ENCODE results near the gene NWD2. TPM values are rescaled to one million over a fixed set of nuclear protein-coding genes. Genes with fewer than 3 reads are reported as not detected.

Gene NWD2
- total and polyA plus RNA-seq, 10 of the 15 experiments (the other 5 are each of a cell fraction or from before 2014, with no cell fraction given): not detected

DNA sequence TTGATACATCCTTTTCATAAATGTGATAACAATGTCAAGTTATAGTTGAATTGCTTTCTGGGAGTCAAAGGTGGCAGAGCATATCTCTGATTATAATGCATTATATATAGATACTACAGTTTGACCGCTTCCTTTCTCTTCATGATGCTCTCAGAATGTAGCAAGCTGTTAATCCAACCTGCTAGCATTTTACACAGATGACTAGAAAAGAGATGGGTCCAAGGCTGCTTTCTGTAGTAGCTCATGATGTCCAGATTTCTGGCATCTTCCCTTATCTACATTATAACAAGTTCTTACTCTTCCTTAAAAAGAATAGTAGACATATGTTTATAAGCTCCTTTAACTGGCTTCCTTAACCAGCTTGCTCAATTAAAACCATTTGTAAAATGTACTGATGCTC is 192.0 kb downstream of the NWD2 start (continued):
- TF ChIP-seq NR2F1 (conservative IDR thresholded peaks at IDR 0.05) (no peak), IKZF1 (conservative IDR thresholded peaks at IDR 0.05) (no peak), YY1 (IDR thresholded peaks at IDR 0.05; ENCODE audit: low read depth, low read length) (no peak), SMARCA5 (IDR thresholded peaks at IDR 0.05) (no peak), ZNF622 (IDR thresholded peaks at IDR 0.05) (no peak), ATF7 (IDR thresholded peaks at IDR 0.05; ENCODE audit: low read depth) (no peak), IRF4 (IDR thresholded peaks at IDR 0.05; ENCODE audit: low read depth, low read length) (no peak), ZSCAN29 (IDR thresholded peaks at IDR 0.05) (no peak)
- TF ChIP-seq, protein P1, sequence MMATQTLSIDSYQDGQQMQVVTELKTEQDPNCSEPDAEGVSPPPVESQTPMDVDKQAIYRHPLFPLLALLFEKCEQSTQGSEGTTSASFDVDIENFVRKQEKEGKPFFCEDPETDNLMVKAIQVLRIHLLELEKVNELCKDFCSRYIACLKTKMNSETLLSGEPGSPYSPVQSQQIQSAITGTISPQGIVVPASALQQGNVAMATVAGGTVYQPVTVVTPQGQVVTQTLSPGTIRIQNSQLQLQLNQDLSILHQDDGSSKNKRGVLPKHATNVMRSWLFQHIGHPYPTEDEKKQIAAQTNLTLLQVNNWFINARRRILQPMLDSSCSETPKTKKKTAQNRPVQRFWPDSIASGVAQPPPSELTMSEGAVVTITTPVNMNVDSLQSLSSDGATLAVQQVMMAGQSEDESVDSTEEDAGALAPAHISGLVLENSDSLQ (IDR thresholded peaks at IDR 0.05): no peak

DNA sequence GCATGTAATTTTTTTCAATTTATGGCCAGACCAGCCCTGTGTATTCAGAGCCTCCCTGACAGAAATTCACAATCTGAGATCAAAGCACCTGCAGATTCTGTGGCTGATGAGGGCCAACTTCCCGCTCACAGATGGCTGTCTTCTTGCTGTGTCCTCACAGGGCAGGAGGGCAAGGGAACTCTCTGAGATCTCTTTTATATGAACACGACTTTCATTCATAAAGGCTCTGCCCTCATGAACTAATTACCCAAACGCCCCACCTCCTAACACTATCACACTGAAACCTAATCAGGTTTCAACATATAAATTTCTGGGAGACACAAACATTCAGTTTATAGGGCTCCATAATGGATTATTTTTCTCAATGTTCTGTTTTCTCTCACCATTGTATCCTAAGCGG is 192.6 kb downstream of the NWD2 start:
- ATAC-seq (no peak), FAIRE-seq (no peak), DNase-seq (ENCODE audit: low read depth, low spot score) (no peak)
- Histone ChIP-seq H3K4me1 (ENCODE audit: control insufficient read depth, insufficient read depth, low read length) (no peaks in the 10 kb centered on the region), H3K9ac (ENCODE audit: control insufficient read depth, insufficient read depth, low read length) (no peak overlapping the region), H3K4me2 (ENCODE audit: control insufficient read depth, insufficient read depth) (no peak overlapping the region), H3K9me3 (replicated peaks; ENCODE audit: control insufficient read depth, insufficient read depth, low read length) (no peaks in the 10 kb centered on the region), H4K20me1 (ENCODE audit: control insufficient read depth, insufficient read depth) (no peaks in the 10 kb centered on the region), H3K27me3 (replicated peaks in 1 of 2; ENCODE audit: control insufficient read depth in 2 of 2, insufficient read depth in 2 of 2, low read length in 1 of 2) (no peaks in the 10 kb centered on the region), H3K27ac (ENCODE audit: control insufficient read depth, insufficient read depth) (no peak overlapping the region), H3K4me3 (no peak overlapping the region), H3K36me3 (ENCODE audit: control insufficient read depth in 2 of 2, insufficient read depth in 2 of 2, low read length in 1 of 2) (no peaks in the 10 kb centered on the region), H3K79me2 (ENCODE audit: control insufficient read depth, insufficient read depth, low read length) (no peaks in the 10 kb centered on the region), H2AFZ (ENCODE audit: control insufficient read depth, low read depth, low read length) (no peak overlapping the region)
- 29% methylated on average over 4 of the region's 4 CpGs for WGBS (ENCODE audit: insufficient coverage, insufficient replicate concordance, low lambda C conversion rate, missing lambda C conversion rate)
- TF ChIP-seq, protein P2, sequence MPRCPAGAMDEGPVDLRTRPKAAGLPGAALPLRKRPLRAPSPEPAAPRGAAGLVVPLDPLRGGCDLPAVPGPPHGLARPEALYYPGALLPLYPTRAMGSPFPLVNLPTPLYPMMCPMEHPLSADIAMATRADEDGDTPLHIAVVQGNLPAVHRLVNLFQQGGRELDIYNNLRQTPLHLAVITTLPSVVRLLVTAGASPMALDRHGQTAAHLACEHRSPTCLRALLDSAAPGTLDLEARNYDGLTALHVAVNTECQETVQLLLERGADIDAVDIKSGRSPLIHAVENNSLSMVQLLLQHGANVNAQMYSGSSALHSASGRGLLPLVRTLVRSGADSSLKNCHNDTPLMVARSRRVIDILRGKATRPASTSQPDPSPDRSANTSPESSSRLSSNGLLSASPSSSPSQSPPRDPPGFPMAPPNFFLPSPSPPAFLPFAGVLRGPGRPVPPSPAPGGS (IDR thresholded peaks at IDR 0.05; ENCODE audit: borderline replicate concordance, insufficient read depth, low read depth, low read length, poor library complexity, severe bottlenecking): no peak
- no peak for TF ChIP-seq TCF12 (IDR thresholded peaks at IDR 0.05; ENCODE audit: low read depth, low read length)
- no peak for TF ChIP-seq ATF7 (IDR thresholded peaks at IDR 0.05; ENCODE audit: low read depth)
- no peak for TF ChIP-seq POLR2A (IDR thresholded peaks at IDR 0.05; ENCODE audit: low read depth, low read length)
- TF ChIP-seq RCOR1 (conservative IDR thresholded peaks at IDR 0.05; ENCODE audit: low read depth, low read length): no peak
- no peak for TF ChIP-seq RUNX3 (IDR thresholded peaks at IDR 0.05; ENCODE audit: low read length)
- no peak for TF ChIP-seq STAT3 (IDR thresholded peaks at IDR 0.05; ENCODE audit: low read depth, low read length)
- no peak for TF ChIP-seq ZNF622 (IDR thresholded peaks at IDR 0.05)
- no peak for TF ChIP-seq KDM1A (IDR thresholded peaks at IDR 0.05; ENCODE audit: borderline replicate concordance)
- POLR2A ChIA-PET: no interaction called here
- CTCF ChIA-PET: interaction anchor here (0.8 to 1.5 kb wide), 2 partner anchors 12 to 14 kb away, joined by 3 to 4 read pairs; no protein-coding TSS in a partner anchor
- SMC1A ChIA-PET (ENCODE audit: uncharacterized antibody, unreplicated experiment): interaction anchor here (0.5 kb wide), 1 partner anchor 403 kb away, joined by 3 read pairs; no protein-coding TSS in a partner anchor
- no TSS peak for BruUV-seq (replicated peaks)
- intact Hi-C loops (cut with micrococcal nuclease; ENCODE audit: unreplicated experiment) (loop anchor here (10.0 kb wide), 1 partner anchor 328 kb away; no protein-coding TSS in a partner anchor), in situ Hi-C loops (cut with MboI) (no loop called here)
- RAD21 ChIA-PET (ENCODE audit: unreplicated experiment): no interaction called here
